Measurements from ENCODE around the gene NAALAD2. TPM values are rescaled to one million over a fixed set of nuclear protein-coding genes. Genes with fewer than 3 reads are reported as not detected.

NAALAD2 gene
- total and polyA plus RNA-seq, 8 donors = 1.3 to 58.5 (median 44.3) TPM

Other genes with a start within 250 kb of the NAALAD2 start
- not detected for gene TRIM49D1, start 212.4 kb upstream of the NAALAD2 start, total RNA-seq
- gene TRIM49D1, start 212.4 kb upstream of the NAALAD2 start, polyA plus RNA-seq (ENCODE audit: insufficient read length in 6 of 6) = not detected
- gene TRIM49D2, start 210.6 kb upstream of the NAALAD2 start, total RNA-seq = not detected
- gene TRIM49D2, start 210.6 kb upstream of the NAALAD2 start, polyA plus RNA-seq (ENCODE audit: insufficient read length in 6 of 6) = not detected
- gene TRIM64, start 168.6 kb upstream of the NAALAD2 start, total RNA-seq = not detected
- gene TRIM64, start 168.6 kb upstream of the NAALAD2 start, polyA plus RNA-seq (ENCODE audit: insufficient read length in 6 of 6) = not detected
- not detected for gene TRIM49C, start 103.6 kb upstream of the NAALAD2 start, total RNA-seq
- not detected for gene TRIM49C, start 103.6 kb upstream of the NAALAD2 start, polyA plus RNA-seq (ENCODE audit: insufficient read length in 6 of 6)
- gene UBTFL1, start 48.7 kb upstream of the NAALAD2 start, total RNA-seq = not detected
- not detected for gene UBTFL1, start 48.7 kb upstream of the NAALAD2 start, polyA plus RNA-seq (ENCODE audit: insufficient read length in 6 of 6)
- gene CHORDC1, start 88.4 kb downstream of the NAALAD2 start, total RNA-seq = 10 to 100 TPM; 26.6 to 42.0 TPM
- 10 to 100 TPM; 48.2 to 66.4 (median 57.9) TPM for gene CHORDC1, start 88.4 kb downstream of the NAALAD2 start, polyA plus RNA-seq (ENCODE audit: insufficient read length in 6 of 6)